ENCODE data around the gene MYH7B. TPM values are rescaled to one million over a fixed set of nuclear protein-coding genes. Genes with fewer than 3 reads are reported as not detected.

MYH7B gene
- total and polyA plus RNA-seq, 12 donors = 22.1 to 962 (median 182) TPM

DNA sequence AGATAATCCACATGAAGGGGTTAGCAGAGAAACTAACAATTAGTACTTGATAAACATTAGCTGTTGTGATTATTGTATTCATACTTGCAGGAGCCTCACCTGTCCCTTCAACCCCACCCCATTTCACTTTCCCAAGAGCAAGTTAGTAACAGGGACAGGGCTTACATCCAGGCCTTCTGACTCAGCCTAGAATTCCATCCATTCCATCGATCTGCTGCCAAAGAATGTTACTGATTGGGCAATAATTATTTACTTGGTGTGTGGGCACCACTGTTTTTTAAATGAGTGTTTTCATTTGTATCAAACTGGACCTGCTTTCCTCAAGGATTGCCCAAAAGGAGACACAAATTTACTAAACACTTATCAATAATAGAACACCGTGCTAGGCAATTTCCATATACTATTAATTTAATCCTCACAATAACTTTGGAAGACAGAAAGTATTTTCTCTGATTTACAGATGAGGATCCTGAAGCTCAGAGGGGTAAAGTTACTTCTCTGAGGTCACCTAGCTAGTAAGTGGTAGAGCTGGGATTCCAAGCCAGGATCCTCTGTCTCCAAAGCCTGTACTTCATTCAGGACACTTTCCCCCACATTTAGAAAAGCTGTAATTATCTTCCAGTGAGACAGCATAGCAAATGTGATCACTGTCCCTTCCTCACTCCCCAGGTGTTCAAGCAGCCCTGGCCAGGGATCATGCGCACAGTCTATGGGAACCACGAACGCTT lies 32.9 kb upstream of the MYH7B start:
- peak in 1 of 2 donors; percentile 28 for DNase-seq
- intact Hi-C loops (cut with DNase I) = loop anchor here in 1 of 10 donors (2.0 kb wide), 1 partner anchor 16 kb away; no protein-coding TSS in a partner anchor
- Histone ChIP-seq H3K36me3 (peaks cover 0 to 93% (median 45%) of the 10 kb centered on the region in 9 donors), H3K9me3 (peaks cover 0 to 5% (median 0%) of the 10 kb centered on the region in 11 donors), H3K27ac (peak overlapping the region; percentile 22 to 76 (median 56)), H3K4me3 (no peak overlapping the region), H3K4me1 (peaks cover 0 to 26% (median 12%) of the 10 kb centered on the region in 9 donors), H3K27me3 (no peaks in the 10 kb centered on the region)
- TF ChIP-seq, protein P1, sequence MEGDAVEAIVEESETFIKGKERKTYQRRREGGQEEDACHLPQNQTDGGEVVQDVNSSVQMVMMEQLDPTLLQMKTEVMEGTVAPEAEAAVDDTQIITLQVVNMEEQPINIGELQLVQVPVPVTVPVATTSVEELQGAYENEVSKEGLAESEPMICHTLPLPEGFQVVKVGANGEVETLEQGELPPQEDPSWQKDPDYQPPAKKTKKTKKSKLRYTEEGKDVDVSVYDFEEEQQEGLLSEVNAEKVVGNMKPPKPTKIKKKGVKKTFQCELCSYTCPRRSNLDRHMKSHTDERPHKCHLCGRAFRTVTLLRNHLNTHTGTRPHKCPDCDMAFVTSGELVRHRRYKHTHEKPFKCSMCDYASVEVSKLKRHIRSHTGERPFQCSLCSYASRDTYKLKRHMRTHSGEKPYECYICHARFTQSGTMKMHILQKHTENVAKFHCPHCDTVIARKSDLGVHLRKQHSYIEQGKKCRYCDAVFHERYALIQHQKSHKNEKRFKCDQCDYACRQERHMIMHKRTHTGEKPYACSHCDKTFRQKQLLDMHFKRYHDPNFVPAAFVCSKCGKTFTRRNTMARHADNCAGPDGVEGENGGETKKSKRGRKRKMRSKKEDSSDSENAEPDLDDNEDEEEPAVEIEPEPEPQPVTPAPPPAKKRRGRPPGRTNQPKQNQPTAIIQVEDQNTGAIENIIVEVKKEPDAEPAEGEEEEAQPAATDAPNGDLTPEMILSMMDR (IDR thresholded peaks at IDR 0.05) = no peak
- peak in 7 of 8 donors; percentile 57 to 88 (median 80) for ATAC-seq
- 85 to 86% methylated on average over 5 of the region's 5 CpGs for WGBS, 2 donors

DNA sequence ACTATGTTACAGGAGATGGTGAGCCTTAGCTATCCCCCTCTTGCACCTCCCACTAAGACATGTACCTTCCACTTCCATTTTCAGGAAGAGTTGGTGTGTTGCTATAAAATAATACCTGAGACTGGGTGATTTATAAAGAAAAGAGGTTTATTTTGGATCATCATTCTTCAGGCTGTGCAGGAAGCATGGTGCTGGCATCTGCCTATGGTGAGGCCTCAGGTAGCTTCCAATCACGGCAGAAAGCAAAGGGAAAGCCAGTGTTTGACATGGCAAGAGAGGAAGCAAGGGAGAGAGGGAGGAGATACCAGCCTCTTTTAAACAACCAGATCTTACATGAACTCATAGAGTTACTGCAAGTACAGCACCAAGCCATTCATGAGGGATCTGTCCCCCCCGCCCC lies 32.3 kb upstream of the MYH7B start:
- ATAC-seq (no peak), DNase-seq (no peak)
- Histone ChIP-seq H3K9me3 (peaks cover 0 to 5% (median 0%) of the 10 kb centered on the region in 11 donors), H3K36me3 (peaks cover 0 to 93% (median 51%) of the 10 kb centered on the region in 9 donors), H3K4me1 (peaks cover 0 to 26% (median 12%) of the 10 kb centered on the region in 9 donors), H3K27me3 (no peaks in the 10 kb centered on the region), H3K4me3 (no peak overlapping the region), H3K27ac (peak overlapping the region in 8 of 10 donors; percentile 22 to 76 (median 54))
- TF ChIP-seq, protein P1 (IDR thresholded peaks at IDR 0.05) = no peak
- intact Hi-C loops (cut with DNase I) = loop anchor here in 1 of 10 donors (2.0 kb wide), 1 partner anchor 15 kb away; no protein-coding TSS in a partner anchor
- 95 to 100% methylated on average over 2 of the region's 2 CpGs for WGBS, 2 donors

DNA sequence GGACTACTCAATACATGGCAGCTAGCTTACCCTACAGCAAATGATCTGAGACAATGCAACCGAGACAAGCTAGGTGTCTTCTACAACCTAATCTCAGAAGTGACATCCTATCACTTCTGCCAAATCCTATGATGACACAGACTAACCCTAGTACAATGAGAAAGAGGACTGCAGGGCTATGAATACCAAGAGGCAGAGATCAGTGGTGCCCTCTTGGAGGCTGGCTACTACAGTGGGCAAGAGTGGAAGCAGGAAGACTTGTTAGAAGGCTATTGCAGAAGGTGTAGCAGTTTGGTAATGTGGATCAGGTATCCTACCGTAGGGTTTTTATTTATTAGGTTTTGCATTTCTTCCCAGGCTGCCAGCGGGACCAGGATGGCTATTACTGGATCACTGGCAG lies 30.3 kb upstream of the MYH7B start:
- ATAC-seq (no peak), DNase-seq (no peak)
- intact Hi-C loops (cut with DNase I) = loop anchor here in 2 of 10 donors (1.0 to 5.0 kb wide), 2 partner anchors 10 to 38 kb away; no protein-coding TSS in a partner anchor
- no peaks in the 10 kb centered on the region for H3K27me3 ChIP-seq
- H3K4me3 ChIP-seq = no peak overlapping the region
- peaks cover 0 to 100% (median 54%) of the 10 kb centered on the region in 9 donors for H3K36me3 ChIP-seq
- TF ChIP-seq, protein P1 (IDR thresholded peaks at IDR 0.05) = no peak
- peak overlapping the region in 1 of 10 donors; percentile 26 for H3K27ac ChIP-seq
- H3K9me3 ChIP-seq = peaks cover 0 to 5% (median 0%) of the 10 kb centered on the region in 11 donors
- WGBS, 2 donors = 80 to 87% methylated on average over 3 of the region's 3 CpGs
- peaks cover 0 to 26% (median 12%) of the 10 kb centered on the region in 9 donors for H3K4me1 ChIP-seq

DNA sequence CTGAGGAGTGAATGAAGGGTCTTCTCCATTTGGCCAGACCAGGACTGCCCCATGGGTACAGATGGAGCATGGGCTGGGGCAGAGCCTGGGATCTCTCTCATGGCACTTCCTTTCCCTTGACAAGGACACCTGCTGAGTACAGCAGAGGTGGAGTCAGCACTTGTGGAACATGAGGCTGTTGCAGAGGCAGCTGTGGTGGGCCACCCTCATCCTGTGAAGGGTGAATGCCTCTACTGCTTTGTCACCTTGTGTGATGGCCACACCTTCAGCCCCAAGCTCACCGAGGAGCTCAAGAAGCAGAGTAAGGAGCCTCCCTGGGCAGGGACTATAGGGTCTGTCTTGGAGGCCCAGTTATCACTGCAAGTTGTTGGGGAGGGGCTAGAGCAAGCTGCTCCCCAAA lies 29.7 kb upstream of the MYH7B start:
- Histone ChIP-seq H3K9me3 (peaks cover 0 to 5% (median 0%) of the 10 kb centered on the region in 11 donors), H3K4me1 (peaks cover 0 to 27% (median 12%) of the 10 kb centered on the region in 9 donors), H3K36me3 (peaks cover 0 to 100% (median 51%) of the 10 kb centered on the region in 9 donors), H3K27ac (peak overlapping the region in 1 of 10 donors; percentile 26), H3K27me3 (no peaks in the 10 kb centered on the region), H3K4me3 (no peak overlapping the region)
- intact Hi-C loops (cut with DNase I) = loop anchor here in 2 of 10 donors (1.0 to 5.0 kb wide), 2 partner anchors 9 to 39 kb away; no protein-coding TSS in a partner anchor
- TF ChIP-seq, protein P1 (IDR thresholded peaks at IDR 0.05) = no peak
- WGBS, 2 donors = 89 to 100% methylated on average over 1 of the region's 1 CpG
- peak in 1 of 8 donors; percentile 30 for ATAC-seq
- no peak for DNase-seq
